GM19023 (cell line): Measurements from ENCODE around the gene CLRN1.
"Not testable (repeated sequence)": the region's sequence is repeated elsewhere in the genome, so short reads cannot be mapped to it uniquely, and the experiment has no call there.

ENCODE experiments used
- ATAC-seq: cut with Tn5 transposase; IDR thresholded peaks from one replicate; pipeline ENCODE4 v1.9.1; 2021; ENCODE audit warnings: mild to moderate bottlenecking, moderate library complexity; ENCODE audit not compliant: unreplicated experiment

The CLRN1 gene, protein sequence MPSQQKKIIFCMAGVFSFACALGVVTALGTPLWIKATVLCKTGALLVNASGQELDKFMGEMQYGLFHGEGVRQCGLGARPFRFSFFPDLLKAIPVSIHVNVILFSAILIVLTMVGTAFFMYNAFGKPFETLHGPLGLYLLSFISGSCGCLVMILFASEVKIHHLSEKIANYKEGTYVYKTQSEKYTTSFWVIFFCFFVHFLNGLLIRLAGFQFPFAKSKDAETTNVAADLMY

DNA sequence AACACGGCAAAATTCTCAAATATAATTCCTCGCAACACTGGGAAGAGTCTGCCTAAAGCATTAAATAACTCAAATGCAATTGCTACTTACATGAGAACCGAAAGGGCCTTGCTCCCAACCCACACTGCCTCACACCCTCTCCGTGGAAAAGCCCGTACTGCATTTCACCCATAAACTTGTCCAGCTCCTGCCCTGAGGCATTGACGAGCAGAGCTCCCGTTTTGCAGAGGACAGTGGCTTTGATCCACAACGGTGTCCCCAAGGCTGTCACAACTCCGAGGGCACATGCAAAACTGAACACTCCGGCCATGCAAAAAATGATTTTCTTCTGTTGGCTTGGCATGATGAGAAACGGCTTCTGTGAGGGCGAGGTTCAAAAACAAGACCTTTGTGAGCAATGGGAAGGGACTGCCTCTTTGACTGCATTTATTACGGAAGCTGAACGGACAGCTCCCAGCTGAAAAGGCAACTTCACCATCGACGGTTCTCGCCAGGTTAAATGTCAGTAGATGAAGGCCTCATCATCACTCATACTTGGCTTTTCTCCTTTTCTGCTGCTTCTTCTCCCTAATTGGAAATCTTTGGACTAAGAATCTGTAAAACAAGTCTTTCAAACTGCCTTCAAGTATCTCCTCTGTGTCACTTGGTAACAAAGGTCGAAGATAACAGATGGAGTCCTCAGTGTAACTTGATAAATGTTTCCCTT is at the start of gene CLRN1:
Gene CLRN1, minus strand, starts transcription at position 362 of the 706 bp plus-strand sequence. Its CDS starts 19 bp downstream, at position 343.
- no peak for ATAC-seq

GRCh38 chr3:151016478-151016795 is 43.9 kb upstream of the CLRN1 start:
- no peak for ATAC-seq

DNA sequence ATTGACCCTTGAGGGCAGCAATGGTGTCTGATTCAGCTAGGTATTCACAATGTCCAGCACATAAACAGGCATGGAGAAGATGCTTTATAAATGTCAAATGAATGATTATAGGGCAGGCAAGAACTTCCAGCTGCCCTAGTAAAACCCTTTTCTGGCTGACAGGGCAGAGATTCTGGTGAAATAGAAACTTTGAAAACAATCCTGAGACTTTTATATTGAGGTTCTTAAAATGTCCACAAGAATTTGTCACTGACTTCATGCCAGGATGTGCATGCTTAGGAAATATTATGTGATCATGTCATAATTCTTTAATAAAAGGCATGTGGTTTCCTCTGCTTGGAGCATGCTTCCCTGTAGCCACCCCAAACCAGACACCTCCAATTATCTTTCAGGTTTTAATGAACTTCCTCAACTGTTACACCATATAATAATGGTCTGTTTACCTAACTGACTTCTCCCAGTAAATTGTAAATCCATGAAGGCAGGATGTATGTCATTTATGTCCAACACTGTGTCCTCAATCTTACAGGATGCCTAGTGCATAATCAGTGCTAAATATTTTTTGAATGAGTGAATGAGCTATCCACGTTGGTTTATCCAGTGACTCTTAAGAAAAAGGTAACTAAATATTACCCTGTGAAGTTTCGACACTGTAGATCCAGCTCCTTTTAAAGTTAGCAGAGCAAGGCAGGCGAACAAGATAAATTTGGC is 43.4 kb upstream of the CLRN1 start:
- no peak for ATAC-seq

GRCh38 chr3:151015181-151015580 is 42.7 kb upstream of the CLRN1 start:
- ATAC-seq = no peak

GRCh38 chr3:151014501-151015018 is 42.0 kb upstream of the CLRN1 start:
- no peak for ATAC-seq

- ATAC-seq = no peak
Measured at GRCh38 chr3:151012753-151013152, 40.2 kb upstream of the CLRN1 start.

DNA sequence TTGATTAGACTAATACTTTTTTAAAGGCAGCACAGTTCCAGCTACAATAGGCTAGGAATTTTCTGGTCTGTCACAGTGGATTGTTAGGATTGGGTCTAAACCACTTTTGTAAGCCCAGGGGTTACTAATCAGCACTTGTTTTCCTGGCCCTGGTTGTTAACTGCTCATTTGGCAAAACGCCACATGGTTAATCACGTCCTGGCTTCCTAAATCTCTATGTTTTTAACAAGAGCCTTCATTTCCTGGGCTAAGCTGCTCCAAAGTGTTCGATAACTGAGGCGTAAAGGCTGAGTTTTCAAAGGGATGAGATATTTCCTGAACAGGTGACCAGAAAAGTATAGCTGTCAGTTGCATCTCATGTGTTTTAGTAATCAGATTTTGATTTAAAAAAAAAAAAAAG is 38.9 kb upstream of the CLRN1 start:
- ATAC-seq = no peak

DNA sequence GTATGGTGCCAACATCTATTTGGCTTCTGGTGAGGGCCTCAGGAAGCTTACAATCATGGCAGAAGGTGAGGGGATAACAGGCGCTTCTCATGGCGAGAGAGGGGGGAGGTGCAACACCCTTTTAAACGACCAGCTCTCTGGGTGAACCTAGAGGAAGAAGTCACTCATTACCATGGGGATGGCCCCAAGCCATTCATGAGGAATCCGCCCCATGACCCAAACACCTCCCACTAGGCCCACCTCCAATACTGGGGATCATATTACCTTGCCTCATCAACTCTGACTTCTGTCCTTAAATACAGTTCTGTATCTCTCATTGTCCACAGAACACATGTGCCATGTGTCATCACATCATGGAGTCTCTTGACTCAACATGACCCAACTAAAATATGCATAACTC is 37.5 kb upstream of the CLRN1 start:
- no peak for ATAC-seq

- no peak for ATAC-seq
Measured at GRCh38 chr3:151009430-151009829, 36.9 kb upstream of the CLRN1 start.

GRCh38 chr3:151008699-151009098 is 36.2 kb upstream of the CLRN1 start:
- ATAC-seq = no peak

DNA sequence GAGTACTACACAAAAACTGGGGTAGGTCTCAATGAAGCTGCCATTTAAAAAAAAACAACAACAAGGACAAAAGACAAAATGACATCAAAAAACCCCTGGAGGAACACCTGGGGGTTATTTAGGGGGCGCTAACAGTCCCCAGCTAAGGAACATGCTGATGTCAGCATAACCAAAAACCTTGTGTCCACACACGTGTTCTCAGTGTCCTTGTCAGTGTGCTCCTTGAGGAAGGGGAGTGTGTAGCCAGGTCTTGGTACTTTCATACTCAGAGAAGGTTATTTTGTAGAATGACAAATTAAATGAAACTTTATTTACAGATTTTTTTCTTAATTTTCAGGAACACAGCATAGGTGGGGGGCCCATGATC is 31.2 kb upstream of the CLRN1 start:
- no peak for ATAC-seq

- no peak for ATAC-seq
Measured at GRCh38 chr3:151003029-151003767, 30.7 kb upstream of the CLRN1 start.

DNA sequence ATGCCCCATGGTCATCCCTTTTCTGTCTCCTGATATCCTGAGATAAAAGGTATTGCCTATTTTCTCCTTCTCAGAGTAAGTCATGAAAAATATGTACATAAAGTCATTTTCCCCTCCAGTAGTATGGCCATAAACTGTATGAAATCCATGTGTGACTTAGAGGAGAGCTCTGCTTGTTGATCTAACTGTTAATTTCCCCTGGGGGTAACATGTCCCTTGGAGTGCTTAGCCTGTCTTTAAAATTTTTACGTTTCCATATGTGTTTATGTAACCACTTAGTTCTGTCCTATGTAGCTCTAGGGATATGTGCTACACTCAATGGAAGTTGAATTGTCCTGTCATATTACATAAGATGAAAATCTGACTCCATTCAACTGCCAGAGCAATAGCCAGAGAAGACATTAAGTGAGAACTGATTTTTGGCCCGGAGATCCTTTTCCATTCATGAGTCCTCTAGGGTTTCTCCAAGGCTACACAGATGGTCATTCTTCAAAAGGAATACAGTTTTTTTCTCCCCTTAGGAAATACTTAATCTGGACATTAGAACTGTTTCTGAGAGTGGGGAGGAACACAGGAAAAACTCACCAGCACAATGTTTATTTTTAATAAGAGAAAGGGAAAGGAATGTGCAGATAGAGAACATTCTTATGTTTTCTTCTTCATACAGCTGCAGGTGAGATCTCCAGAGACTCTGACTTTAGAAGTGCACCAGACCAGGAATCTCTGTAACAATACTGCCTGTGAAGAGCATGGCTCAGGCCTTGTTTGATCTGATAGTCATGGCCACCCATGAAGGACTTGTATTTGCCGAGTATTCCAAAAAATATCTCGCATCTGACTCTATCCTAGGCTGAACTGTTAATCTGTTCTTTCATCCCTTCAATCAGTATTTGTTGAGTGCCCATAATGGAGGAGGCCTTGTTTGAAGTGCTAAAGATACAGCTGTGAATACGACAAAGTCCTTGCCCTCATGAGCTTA is 29.8 kb upstream of the CLRN1 start:
- ATAC-seq = no peak

DNA sequence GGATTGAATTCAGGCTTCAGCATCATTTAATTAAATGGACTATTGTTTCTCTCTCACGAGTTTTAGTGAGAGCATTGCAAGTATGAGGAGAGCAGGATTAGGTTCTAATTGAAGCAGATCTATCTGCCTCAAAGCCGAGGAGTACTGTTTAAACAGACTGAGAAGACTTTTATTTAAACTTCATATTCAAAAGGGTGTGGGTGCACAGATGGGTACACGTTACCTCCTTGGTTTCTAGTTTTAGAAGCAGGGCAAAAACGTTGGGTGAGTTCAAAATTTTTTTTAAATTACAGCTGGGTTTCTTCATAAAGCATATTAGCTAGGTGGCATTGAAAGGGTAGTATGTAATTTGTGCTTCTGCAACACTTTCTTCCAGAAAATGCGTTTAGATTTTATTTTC is 26.5 kb upstream of the CLRN1 start:
- ATAC-seq = no peak

DNA sequence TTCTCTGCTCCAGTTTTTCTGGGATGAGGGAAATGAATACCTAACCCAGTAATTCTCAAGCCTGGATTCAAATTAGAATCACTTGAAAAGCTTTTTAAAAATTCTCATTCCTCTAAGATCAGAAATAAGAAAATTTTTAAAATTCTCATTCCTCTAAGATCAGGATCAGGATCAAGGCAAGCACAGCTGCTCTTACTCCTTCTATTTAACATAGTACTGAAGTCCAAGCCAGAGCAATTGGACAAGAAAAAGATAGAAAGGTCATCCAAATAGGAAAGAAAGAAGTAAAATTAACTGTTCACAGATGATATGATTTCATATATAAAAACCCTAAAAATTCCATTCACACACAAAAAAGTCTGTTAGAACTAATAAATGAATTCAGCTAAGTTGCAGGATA is 24.2 kb upstream of the CLRN1 start:
- ATAC-seq = no peak

- ATAC-seq = no peak
Measured at GRCh38 chr3:150995510-150995909, 23.0 kb upstream of the CLRN1 start.

DNA sequence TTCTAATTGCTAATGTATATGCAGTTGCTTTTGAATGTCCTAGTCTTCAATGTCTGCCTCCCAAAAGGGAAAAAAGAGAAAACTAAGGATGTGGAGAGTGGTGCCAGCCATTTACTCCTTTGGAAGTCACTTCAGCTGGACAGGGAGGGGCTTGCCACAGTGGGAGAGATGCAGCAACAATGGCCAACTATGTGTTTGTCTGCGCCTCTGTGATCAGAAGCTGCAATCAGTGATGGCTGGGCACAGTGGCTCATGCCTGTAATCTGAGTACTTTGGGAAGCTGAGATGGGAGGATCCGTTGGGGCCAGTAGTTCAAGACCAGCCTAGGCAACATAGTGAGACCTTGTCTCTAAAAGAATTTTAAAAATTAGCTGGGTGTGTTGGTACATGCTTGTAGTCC is 16.7 kb upstream of the CLRN1 start:
- no peak for ATAC-seq

GRCh38 chr3:150988395-150988794 is 15.9 kb upstream of the CLRN1 start:
- not testable (repeated sequence) for ATAC-seq

DNA sequence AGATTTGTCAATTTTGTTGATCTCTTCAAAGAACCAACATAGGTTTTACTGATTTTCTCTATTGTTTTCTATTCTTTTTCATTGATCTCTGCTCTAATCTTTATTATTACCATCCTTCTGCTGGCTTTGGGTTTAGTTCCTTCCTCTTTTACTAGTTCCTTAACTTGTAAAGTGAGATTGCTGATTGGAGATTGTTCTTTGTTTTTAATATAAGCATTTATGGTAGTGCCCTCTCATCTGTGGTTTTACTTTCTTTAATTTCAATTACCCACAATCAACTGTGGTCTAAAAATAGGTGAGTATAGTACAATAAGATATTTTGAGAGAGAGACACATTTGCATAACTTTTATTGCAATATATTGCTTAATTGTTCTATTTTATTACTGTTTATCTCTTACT is 13.2 kb upstream of the CLRN1 start:
- no peak for ATAC-seq

DNA sequence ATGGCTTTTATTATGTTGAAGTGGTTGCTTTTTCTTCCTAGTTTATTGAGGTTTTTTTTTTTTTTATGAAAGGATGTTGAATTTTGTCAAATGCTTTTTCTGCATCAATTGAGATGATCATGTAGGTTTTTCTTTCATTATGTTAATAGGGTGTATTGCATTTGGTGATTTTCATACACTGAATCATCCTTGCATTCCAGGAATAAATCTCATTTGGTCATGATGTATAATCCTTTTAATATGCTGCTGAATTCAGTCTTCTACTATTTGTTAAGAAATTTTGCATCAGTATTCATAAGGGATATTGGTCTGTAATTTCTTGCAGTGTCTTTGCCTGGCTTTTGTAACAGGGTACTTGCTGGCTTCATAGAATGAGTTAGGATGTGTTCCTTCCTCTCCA is 11.5 kb upstream of the CLRN1 start:
- ATAC-seq = no peak
